HL-60 (cell line): ENCODE data around the gene ADGRG6.

Source experiments
- DNase-seq, 2 experiments: peaks; one replicate each; pipeline ENCODE4 v3.0.0-alpha.2; 2010 to 2020; ENCODE audit warnings: low read depth in 1 of 2, low spot score in 1 of 2
- H3K27ac ChIP-seq: fragments of 250-450 bp; sonication (Bioruptor Pico); replicated peaks from 2 replicates; pipeline ENCODE4 v1.5.1; 2020; ENCODE audit warnings: mild to moderate bottlenecking, moderate library complexity
- H3K27me3 ChIP-seq: fragments of 250-450 bp; sonication (Bioruptor Pico); 2 replicates; pipeline ENCODE4 v1.5.1; 2021; ENCODE audit warnings: mild to moderate bottlenecking, moderate library complexity; ENCODE audit not compliant: insufficient read depth, poor library complexity, severe bottlenecking
- H3K4me3 ChIP-seq: replicated peaks from 2 replicates; pipeline ENCODE4 v1.5.1; 2011; ENCODE audit warnings: mild to moderate bottlenecking, control low read depth, low read length; ENCODE audit not compliant: insufficient read depth
- GABPA ChIP-seq: IDR thresholded peaks from 2 replicates; pipeline ENCODE4 v1.6.1; 2012; ENCODE audit warnings: low read depth
- POLR2AphosphoS5 ChIP-seq: IDR thresholded peaks from 2 replicates; pipeline ENCODE4 v1.6.1; 2012; ENCODE audit warnings: low read depth
- SPI1 ChIP-seq: IDR thresholded peaks from 2 replicates; pipeline ENCODE4 v1.6.1; 2012; ENCODE audit warnings: low read depth, mild to moderate bottlenecking, borderline replicate concordance
- TF ChIP-seq, protein P1 (sequence below): IDR thresholded peaks from one replicate; pipeline ENCODE4 v1.5.1; 2011; ENCODE audit warnings: low read length, control low read depth, inconsistent platforms; ENCODE audit not compliant: insufficient read depth
- TF ChIP-seq, protein P2 (sequence below): IDR thresholded peaks from 2 replicates; pipeline ENCODE4 v1.6.1; 2012; ENCODE audit warnings: low read depth; ENCODE audit not compliant: insufficient replicate concordance

ADGRG6 gene

GRCh38 chr6:142336787-142337186 is 35.0 kb downstream of the ADGRG6 start:
- DNase-seq: no peak
- Histone ChIP-seq H3K4me3 (no peak overlapping the region), H3K27me3 (peaks cover 3% of the 10 kb centered on the region), H3K27ac (no peak overlapping the region)
- TF ChIP-seq GABPA (no peak), POLR2AphosphoS5 (no peak), SPI1 (no peak)
- TF ChIP-seq, protein P1, sequence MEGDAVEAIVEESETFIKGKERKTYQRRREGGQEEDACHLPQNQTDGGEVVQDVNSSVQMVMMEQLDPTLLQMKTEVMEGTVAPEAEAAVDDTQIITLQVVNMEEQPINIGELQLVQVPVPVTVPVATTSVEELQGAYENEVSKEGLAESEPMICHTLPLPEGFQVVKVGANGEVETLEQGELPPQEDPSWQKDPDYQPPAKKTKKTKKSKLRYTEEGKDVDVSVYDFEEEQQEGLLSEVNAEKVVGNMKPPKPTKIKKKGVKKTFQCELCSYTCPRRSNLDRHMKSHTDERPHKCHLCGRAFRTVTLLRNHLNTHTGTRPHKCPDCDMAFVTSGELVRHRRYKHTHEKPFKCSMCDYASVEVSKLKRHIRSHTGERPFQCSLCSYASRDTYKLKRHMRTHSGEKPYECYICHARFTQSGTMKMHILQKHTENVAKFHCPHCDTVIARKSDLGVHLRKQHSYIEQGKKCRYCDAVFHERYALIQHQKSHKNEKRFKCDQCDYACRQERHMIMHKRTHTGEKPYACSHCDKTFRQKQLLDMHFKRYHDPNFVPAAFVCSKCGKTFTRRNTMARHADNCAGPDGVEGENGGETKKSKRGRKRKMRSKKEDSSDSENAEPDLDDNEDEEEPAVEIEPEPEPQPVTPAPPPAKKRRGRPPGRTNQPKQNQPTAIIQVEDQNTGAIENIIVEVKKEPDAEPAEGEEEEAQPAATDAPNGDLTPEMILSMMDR: no peak
- TF ChIP-seq, protein P2, sequence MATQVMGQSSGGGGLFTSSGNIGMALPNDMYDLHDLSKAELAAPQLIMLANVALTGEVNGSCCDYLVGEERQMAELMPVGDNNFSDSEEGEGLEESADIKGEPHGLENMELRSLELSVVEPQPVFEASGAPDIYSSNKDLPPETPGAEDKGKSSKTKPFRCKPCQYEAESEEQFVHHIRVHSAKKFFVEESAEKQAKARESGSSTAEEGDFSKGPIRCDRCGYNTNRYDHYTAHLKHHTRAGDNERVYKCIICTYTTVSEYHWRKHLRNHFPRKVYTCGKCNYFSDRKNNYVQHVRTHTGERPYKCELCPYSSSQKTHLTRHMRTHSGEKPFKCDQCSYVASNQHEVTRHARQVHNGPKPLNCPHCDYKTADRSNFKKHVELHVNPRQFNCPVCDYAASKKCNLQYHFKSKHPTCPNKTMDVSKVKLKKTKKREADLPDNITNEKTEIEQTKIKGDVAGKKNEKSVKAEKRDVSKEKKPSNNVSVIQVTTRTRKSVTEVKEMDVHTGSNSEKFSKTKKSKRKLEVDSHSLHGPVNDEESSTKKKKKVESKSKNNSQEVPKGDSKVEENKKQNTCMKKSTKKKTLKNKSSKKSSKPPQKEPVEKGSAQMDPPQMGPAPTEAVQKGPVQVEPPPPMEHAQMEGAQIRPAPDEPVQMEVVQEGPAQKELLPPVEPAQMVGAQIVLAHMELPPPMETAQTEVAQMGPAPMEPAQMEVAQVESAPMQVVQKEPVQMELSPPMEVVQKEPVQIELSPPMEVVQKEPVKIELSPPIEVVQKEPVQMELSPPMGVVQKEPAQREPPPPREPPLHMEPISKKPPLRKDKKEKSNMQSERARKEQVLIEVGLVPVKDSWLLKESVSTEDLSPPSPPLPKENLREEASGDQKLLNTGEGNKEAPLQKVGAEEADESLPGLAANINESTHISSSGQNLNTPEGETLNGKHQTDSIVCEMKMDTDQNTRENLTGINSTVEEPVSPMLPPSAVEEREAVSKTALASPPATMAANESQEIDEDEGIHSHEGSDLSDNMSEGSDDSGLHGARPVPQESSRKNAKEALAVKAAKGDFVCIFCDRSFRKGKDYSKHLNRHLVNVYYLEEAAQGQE: no peak

DNA sequence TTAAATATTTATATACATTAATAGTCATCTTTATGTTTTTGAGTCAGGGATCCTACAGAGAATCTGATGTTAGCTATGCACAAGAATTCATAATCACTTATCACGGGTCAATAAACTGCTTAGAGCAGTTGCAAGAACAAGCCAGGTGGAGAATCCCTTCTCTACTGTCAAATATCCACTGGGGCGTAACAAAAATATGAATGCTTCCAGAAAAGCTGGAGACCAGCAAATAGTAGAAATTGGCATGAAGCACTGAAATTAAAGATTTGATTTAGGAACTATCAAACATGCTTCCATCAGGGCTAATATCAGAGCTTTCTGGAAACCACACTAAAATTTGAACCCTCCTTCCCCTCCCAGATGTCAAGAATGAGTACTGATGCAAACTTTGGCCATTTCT is 37.3 kb downstream of the ADGRG6 start:
- Histone ChIP-seq H3K4me3 (no peak overlapping the region), H3K27me3 (peaks cover 3% of the 10 kb centered on the region), H3K27ac (no peak overlapping the region)
- TF ChIP-seq SPI1 (no peak), GABPA (no peak), POLR2AphosphoS5 (no peak)
- TF ChIP-seq, protein P2: no peak
- TF ChIP-seq, protein P1: no peak
- DNase-seq: no peak

DNA sequence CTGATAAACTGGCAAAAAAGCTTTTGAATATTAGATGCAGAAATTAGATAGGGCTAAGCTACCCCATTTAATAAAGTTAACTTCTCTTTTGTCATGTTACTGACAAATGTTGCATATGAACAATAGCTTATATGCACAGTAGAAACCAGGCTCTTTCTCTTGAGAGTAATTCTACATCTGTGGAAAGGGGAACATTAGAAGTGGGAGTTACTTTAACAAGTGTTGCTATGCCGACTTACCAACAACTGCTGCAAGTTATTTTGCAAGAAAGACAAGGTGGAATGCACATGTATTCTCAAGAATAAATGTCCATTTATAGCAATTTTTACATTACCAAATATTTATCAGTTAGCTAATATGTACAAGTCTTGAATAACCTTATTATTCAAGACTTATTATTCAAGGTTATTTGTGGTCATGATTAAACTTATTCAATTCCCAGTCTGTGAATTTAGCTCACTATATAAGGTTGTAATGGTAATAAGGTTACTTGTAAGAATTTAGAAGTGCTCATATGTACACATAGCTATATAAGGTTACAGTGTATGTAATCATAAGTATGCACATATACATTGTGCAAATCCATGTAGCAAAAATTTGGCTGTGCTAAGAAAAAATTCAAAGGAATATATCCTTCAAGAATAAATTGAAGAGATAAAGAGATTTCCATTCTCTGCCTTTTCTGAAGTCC is 38.3 kb downstream of the ADGRG6 start:
- Histone ChIP-seq H3K27me3 (peaks cover 3% of the 10 kb centered on the region), H3K4me3 (no peak overlapping the region), H3K27ac (no peak overlapping the region)
- TF ChIP-seq, protein P2: no peak
- TF ChIP-seq SPI1: no peak
- no peak for TF ChIP-seq GABPA
- TF ChIP-seq POLR2AphosphoS5: no peak
- TF ChIP-seq, protein P1: no peak
- no peak for DNase-seq
